Effector CD8-positive, alpha-beta T cell (primary cell): ENCODE measurements around the gene USH1C.

ENCODE experiments used
- DNase-seq: peaks from one replicate; lab custom pipeline; 2025; lab: John Stamatoyannopoulos, UW

USH1C gene

GRCh38 chr11:17570034-17570433, 25.8 kb upstream of the USH1C start:
- no peak for DNase-seq

DNA sequence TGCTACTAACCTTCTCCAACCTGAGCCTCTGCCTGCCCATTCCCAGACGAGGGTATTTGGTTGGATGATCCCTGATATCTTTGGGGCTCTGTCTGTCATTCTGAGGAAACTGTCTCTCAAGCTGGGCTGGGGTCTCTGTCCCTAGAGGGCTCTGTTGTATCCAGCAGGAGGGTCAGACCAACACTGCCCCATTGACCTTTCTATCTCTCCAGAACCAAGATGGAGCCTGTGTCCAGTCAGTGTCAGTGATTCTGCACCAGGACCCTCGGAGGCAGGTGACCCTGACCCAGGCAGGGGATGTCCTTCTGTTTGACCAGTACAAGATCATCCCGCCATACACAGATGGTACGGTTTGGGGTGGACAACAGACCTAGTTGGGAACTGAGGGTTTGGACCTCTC, 24.7 kb upstream of the USH1C start:
- no peak for DNase-seq

DNA sequence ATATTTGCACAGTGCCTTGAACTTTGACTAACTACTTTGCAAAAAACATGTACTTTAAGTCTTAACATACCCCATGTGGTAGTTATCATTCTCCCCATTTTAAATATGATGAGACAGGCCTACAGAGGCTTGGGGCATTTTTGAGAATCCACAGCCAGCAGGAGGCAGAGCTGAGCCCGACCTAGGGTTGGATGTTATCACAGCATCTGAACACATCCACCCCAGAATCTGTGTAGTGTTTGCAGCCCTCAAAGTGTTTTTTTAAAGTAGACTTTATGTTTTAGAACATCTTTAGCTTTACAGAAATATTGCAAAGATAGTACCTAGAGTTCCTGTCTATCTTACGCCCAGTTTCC, 20.4 kb upstream of the USH1C start:
- no peak for DNase-seq

GRCh38 chr11:17563961-17564686, 19.9 kb upstream of the USH1C start:
- no peak for DNase-seq

DNA sequence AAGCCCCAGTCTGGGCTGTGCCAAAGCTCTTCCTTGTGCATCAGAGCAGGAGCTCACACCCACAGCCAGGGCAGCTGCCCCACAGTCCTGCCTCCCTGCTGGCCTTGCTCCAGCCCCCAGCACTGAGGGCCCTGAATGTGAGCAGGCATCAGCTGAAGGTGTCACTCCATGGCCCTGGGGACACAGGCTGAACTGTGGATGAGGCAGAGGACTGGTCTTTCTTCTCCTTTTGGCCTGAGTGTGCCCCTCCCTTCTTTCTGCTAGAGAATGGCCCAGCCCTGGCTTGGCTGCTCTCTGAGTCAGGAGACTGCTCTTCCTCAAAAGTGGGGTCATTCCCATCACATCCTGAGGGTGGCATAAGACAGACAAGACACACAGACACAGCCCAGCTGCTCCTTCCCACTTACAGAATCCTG, 19.0 kb upstream of the USH1C start:
- no peak for DNase-seq

DNA sequence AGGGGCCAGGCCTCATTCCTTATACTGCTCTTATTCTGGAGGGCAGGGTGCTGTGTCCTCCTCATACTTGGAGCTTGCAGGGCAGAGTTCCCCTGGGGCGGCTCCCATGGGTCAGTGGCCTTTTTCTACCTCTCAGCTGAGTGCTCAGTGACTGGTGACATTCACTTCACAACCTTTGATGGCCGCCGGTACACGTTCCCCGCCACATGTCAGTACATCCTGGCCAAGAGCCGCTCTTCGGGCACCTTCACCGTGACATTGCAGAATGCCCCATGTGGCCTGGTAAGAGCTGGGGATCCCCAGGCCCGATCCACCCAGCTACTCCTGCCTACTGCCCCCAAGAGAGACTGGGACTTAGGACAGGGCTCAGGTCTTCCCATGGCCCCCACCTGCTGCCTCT, 17.3 kb upstream of the USH1C start:
- no peak for DNase-seq

DNA sequence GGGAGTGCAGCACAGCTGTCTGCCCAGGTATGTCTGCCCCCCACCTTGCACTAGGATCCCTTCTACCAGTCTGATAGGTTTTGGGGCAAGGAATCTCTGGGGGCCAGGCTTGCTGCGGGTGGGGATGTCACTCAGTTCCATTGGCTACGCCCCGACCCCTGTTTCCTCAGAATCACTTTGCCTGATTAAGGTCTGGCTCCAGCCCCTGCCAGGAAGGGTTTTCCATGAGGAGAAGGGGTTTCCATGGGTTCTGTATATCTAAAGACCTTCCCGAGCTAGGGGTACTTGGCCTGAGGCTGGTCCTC, 16.8 kb upstream of the USH1C start:
- no peak for DNase-seq

DNA sequence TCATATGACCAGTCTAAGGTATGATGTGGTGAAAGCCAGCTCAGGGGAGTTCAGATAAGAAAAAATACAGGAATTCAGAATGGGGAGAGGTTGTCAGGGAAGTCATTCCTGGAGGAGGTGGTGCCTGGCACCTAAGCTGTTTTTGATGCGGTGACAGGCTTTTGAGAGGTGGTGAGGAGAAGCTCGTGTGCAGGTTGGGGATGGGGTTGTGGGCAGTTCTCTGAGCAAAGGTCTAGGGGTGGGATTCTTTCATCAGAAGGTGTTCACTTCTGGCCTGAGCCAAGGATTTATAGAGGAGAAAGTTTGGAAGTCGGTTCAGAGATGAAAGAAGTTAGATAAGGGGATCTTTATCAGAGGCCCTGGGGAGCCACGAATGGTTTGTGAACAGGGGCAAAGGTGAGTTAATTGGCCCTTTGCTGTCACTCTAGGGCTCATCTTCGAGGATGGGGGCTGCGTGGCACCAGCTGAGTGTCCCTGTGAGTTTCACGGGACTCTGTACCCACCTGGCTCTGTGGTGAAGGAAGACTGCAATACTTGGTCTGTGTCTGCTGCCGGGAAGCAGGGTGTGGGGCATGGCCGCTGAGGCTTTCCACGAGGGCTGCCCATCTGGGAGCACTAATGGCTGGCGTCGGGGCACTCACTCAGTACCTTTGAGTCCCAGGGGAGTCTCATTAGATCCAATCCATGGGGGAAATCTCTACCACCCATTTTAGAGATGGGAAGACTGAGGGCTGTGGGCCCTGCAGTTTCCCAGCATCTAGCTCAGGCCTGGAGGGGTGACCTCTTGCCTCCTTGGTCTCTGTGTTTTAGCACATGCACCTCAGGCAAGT, 16.3 kb upstream of the USH1C start:
- DNase-seq = no peak

DNA sequence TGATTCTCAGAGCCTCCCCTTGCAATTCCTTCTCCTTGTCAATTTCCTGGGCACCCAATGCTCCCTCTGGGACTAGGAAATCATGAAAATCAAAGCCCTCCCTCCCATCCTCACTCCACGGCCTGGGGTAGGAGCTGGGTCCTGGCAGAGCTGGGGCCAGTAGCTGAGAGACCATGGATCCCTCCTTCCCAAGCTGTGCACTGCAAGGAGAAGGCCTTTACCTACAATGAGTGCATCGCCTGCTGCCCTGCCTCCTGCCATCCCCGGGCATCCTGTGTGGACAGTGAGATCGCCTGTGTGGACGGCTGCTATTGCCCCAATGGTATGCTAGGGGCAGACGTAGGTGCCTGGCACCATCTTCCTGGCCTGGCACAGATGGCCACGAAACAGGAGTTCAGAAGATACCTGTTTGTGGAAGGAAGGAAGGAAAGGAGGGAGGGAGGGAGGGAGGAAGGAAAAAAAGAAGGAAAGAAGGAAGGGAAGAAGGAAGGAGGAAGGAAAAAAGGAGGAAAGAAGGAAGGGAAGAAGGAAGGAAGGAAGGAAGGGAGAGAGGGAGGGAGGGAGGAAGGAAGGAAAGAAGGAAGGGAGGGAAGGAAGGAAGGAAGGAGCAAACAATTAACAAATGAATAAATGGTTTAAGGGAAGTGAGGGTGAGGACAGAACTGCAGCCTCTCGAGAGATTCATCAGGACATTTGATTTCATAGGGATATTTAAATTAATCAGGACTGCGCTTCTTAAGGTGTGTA, 15.3 kb upstream of the USH1C start:
- no peak for DNase-seq

GRCh38 chr11:17558916-17559315, 14.7 kb upstream of the USH1C start:
- DNase-seq = no peak

GRCh38 chr11:17558025-17558780, 14.0 kb upstream of the USH1C start:
- no peak for DNase-seq

- no peak for DNase-seq
Measured at GRCh38 chr11:17556999-17557398, 12.8 kb upstream of the USH1C start.

DNA sequence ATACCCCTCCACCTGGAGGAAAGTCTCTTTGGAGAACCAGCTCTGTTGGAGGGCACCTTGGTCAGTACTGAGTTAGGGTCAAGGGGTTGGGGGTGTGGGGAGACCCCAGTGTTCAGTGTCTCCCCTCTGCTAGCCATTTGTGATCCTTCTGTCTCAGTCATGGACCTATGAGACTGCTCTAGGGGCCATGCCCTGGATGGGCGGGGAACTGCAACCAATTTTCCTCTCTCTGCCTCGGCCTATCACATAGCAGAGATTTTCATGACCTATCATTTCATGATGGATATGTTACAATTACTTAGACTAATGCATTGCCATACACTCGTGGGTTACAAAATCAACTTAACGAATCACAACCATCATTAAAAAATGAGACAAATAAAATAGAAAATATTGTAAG, 10.3 kb upstream of the USH1C start:
- DNase-seq = no peak

GRCh38 chr11:17553249-17553546, 9.0 kb upstream of the USH1C start:
- no peak for DNase-seq

GRCh38 chr11:17552392-17553248, 8.4 kb upstream of the USH1C start:
- no peak for DNase-seq

DNA sequence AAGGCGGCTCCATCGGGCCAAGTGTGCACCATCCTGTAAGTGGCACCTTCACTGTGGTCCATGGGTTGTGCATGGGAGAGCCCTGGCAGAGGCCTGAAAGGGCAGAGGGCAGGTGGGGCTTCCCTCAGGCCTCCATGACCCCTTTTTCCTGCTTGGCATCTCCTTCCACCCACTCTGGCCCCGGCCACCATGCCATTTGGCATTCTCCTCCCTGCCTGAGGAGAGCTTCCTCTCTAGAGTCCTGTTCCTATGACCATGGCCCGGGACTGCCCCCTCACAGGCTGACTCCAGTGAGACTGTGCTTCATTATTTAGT, 7.8 kb upstream of the USH1C start:
- DNase-seq = no peak

DNA sequence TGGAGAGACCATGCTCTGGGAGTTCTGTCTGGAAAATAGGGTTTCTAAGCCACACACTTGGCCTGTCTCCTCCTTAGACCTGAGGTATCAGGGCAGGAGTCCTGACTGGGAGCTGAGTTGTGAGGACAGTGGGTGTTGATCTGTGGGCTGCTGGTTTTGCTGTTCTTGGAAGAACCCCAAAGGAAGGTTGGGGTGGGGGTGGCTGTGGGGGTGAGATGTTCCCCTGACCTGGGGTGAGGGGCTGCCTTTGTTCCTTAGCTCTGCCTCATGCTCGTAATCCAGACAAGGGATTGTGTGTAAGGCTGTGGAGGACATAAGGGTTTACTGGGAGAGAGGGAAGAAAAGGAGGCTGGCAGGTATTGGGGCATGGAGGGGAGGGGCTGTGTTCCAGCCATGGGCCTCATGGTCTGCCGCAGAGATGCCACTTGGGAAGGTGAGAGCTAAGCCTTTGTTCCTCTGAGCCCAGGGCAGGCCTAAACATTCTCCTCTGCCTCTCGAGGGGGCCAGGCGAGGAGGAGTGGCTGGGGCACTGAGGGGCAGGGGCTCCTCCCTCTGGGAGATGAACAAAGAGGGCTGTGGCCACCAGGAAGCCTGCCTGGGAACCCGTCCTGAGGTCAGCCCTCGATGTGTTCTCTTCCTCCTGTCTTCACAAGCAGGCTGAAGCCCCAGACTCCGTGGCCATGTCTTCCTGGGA, 7.3 kb upstream of the USH1C start:
- DNase-seq = no peak

DNA sequence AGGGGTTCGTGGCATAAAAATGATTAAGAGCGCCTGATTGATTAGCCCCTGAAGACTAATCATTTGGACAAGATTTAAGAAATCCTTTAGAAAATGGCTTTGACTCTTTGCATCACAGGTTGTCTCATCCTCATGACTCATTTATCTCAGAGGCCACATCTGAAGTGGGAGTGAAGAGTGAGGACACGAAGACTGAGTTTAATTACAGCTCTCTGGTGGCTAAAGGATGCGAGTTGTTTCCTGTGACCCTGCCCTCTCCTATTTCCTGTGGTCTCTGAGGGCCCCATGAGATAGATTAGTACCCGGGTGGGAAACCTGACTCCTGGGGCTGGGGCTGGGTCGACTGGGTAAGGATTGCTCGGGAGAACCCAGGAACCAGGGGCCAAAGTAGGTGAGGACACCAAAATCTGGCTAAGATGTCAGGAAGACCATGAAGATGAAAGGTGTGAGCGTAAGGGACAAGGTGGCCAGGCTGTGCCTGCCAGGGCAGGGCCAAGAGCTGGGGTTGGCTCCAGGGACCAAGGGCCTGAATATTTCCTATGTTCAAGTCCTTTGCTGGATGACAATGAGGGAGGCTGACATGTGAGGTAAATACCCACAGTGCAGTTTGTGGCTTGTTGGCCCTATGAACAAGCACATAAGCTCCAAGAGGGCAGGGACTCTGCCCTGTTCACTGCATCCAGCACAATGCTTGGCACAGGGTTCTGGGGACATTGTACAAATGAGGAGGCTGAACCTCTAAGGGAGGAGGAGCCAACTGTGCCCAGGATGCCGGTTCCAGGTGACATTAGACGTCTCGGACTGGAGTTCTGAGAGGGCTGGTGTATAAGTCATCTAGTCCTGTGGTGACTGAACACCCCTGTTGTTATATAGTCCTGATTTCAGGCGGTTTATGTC, 6.5 kb upstream of the USH1C start:
- DNase-seq = no peak

DNA sequence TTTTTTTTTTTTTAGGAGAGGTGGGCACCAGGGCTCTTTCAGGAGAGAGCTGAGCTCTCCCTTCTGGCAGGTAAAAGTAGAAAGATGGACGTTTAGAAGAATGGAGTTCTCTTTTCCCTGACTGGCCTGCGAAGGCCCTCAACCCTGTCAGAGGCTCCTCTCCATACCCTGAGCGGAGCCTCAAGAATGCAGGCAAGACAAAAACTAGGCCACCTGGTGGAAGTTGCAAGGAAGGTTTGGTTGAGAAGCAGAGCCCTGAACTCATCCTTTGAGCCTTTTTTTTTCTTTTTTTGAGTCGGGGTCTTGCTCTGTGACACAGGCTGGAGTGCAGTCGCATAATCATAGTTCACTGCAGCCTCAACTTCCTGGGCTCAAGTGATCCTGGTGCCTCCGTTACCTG, 4.2 kb upstream of the USH1C start:
- no peak for DNase-seq

- no peak for DNase-seq
Measured at GRCh38 chr11:17547932-17548331, 3.7 kb upstream of the USH1C start.
